Measurements from ENCODE around the gene MSRB3. TPM values are rescaled to one million over a fixed set of nuclear protein-coding genes. Genes with fewer than 3 reads are reported as not detected.
"Not testable (repeated sequence)": the region's sequence is repeated elsewhere in the genome, so short reads cannot be mapped to it uniquely, and the experiment has no call there.

The MSRB3 gene
- total RNA-seq, 1 experiment from 2014 or later, result 31.1 TPM

GRCh38 chr12:65277994-65278575 is 398 bp upstream of the MSRB3 start:
- no peaks in the 10 kb centered on the region for H3K36me3 Mint-ChIP-seq (ENCODE audit: insufficient read depth, unreplicated experiment)
- no peak overlapping the region for H3K27ac Mint-ChIP-seq (ENCODE audit: low read depth, unreplicated experiment)
- no peak for DNase-seq (ENCODE audit: unreplicated experiment)
- H3K9me3 Mint-ChIP-seq (ENCODE audit: unreplicated experiment), result no peaks in the 10 kb centered on the region
- no peaks in the 10 kb centered on the region for H3K27me3 Mint-ChIP-seq (ENCODE audit: insufficient read depth, unreplicated experiment)
- intact Hi-C loops (cut with micrococcal nuclease), result loop anchor here (5.0 kb wide), 1 partner anchor 106 kb away; no protein-coding TSS in a partner anchor
- CTCF ChIA-PET, result no interaction called here
- no TSS peak for BruUV-seq (replicated peaks)
- peaks cover 16% of the 10 kb centered on the region for H3K4me1 Mint-ChIP-seq (ENCODE audit: insufficient read depth, unreplicated experiment)
- TF ChIP-seq, protein P1, sequence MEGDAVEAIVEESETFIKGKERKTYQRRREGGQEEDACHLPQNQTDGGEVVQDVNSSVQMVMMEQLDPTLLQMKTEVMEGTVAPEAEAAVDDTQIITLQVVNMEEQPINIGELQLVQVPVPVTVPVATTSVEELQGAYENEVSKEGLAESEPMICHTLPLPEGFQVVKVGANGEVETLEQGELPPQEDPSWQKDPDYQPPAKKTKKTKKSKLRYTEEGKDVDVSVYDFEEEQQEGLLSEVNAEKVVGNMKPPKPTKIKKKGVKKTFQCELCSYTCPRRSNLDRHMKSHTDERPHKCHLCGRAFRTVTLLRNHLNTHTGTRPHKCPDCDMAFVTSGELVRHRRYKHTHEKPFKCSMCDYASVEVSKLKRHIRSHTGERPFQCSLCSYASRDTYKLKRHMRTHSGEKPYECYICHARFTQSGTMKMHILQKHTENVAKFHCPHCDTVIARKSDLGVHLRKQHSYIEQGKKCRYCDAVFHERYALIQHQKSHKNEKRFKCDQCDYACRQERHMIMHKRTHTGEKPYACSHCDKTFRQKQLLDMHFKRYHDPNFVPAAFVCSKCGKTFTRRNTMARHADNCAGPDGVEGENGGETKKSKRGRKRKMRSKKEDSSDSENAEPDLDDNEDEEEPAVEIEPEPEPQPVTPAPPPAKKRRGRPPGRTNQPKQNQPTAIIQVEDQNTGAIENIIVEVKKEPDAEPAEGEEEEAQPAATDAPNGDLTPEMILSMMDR (IDR thresholded peaks at IDR 0.05; ENCODE audit: unreplicated experiment), result no peak
- POLR2A ChIA-PET, result interaction anchor here (0.7 kb wide), 1 partner anchor 47 kb away, joined by 3 read pairs; no protein-coding TSS in a partner anchor
- H3K4me3 Mint-ChIP-seq (ENCODE audit: unreplicated experiment), result peak overlapping the region; percentile 66

- TSS peak; percentile 26 for BruUV-seq (replicated peaks)
- Mint-ChIP-seq H3K36me3 (ENCODE audit: insufficient read depth, unreplicated experiment) (no peaks in the 10 kb centered on the region), H3K4me3 (ENCODE audit: unreplicated experiment) (peak overlapping the region; percentile 66), H3K27me3 (ENCODE audit: insufficient read depth, unreplicated experiment) (no peaks in the 10 kb centered on the region), H3K9me3 (ENCODE audit: unreplicated experiment) (no peaks in the 10 kb centered on the region), H3K4me1 (ENCODE audit: insufficient read depth, unreplicated experiment) (peaks cover 16% of the 10 kb centered on the region), H3K27ac (ENCODE audit: low read depth, unreplicated experiment) (peak overlapping the region; percentile 13)
- intact Hi-C loops (cut with micrococcal nuclease), result loop anchor here (5.0 kb wide), 1 partner anchor 107 kb away; no protein-coding TSS in a partner anchor
- TF ChIP-seq, protein P1 (IDR thresholded peaks at IDR 0.05; ENCODE audit: unreplicated experiment), result no peak
- POLR2A ChIA-PET, result interaction anchor here (0.6 to 1.0 kb wide), 4 partner anchors 11 to 477 kb away, joined by 3 to 6 read pairs (median 3); partner anchors contain the start of gene LEMD3
- CTCF ChIA-PET, result interaction anchor here (0.6 kb wide), 1 partner anchor 599 kb away, joined by 3 read pairs; no protein-coding TSS in a partner anchor
- DNase-seq (ENCODE audit: unreplicated experiment), result no peak
Measured at GRCh38 chr12:65279369-65280112, 1.1 kb downstream of the MSRB3 start.

- no peak for DNase-seq (ENCODE audit: unreplicated experiment)
- ChIA-PET CTCF (no interaction called here), POLR2A (interaction anchor here (0.7 to 1.0 kb wide), 2 partner anchors 14 to 111 kb away, joined by 5 to 6 read pairs; partner anchors contain the start of gene LEMD3)
- H3K4me3 Mint-ChIP-seq (ENCODE audit: unreplicated experiment), result peak overlapping the region; percentile 66
- TF ChIP-seq, protein P1 (IDR thresholded peaks at IDR 0.05; ENCODE audit: unreplicated experiment), result no peak
- intact Hi-C loops (cut with micrococcal nuclease), result no loop called here
- no peaks in the 10 kb centered on the region for H3K36me3 Mint-ChIP-seq (ENCODE audit: insufficient read depth, unreplicated experiment)
- no peaks in the 10 kb centered on the region for H3K9me3 Mint-ChIP-seq (ENCODE audit: unreplicated experiment)
- H3K27ac Mint-ChIP-seq (ENCODE audit: low read depth, unreplicated experiment), result no peak overlapping the region
- H3K27me3 Mint-ChIP-seq (ENCODE audit: insufficient read depth, unreplicated experiment), result no peaks in the 10 kb centered on the region
- BruUV-seq (replicated peaks), result no TSS peak
- H3K4me1 Mint-ChIP-seq (ENCODE audit: insufficient read depth, unreplicated experiment), result peaks cover 16% of the 10 kb centered on the region
Measured at GRCh38 chr12:65280306-65280705, 1.8 kb downstream of the MSRB3 start.

GRCh38 chr12:65282840-65283239 is 4.4 kb downstream of the MSRB3 start:
- ChIA-PET POLR2A (interaction anchor here (0.6 kb wide), 1 partner anchor 53 kb away, joined by 3 read pairs; no protein-coding TSS in a partner anchor), CTCF (interaction anchor here (0.5 to 1.6 kb wide), 6 partner anchors 64 to 477 kb away, joined by 3 to 6 read pairs (median 4); no protein-coding TSS in a partner anchor)
- Mint-ChIP-seq H3K9me3 (ENCODE audit: unreplicated experiment) (no peaks in the 10 kb centered on the region), H3K27ac (ENCODE audit: low read depth, unreplicated experiment) (no peak overlapping the region), H3K27me3 (ENCODE audit: insufficient read depth, unreplicated experiment) (no peaks in the 10 kb centered on the region), H3K4me1 (ENCODE audit: insufficient read depth, unreplicated experiment) (peaks cover 12% of the 10 kb centered on the region), H3K36me3 (ENCODE audit: insufficient read depth, unreplicated experiment) (no peaks in the 10 kb centered on the region), H3K4me3 (ENCODE audit: unreplicated experiment) (no peak overlapping the region)
- intact Hi-C loops (cut with micrococcal nuclease), result loop anchor here (2.0 kb wide), 1 partner anchor 392 kb away; no protein-coding TSS in a partner anchor
- no peak for DNase-seq (ENCODE audit: unreplicated experiment)
- TF ChIP-seq, protein P1 (IDR thresholded peaks at IDR 0.05; ENCODE audit: unreplicated experiment), result peak; percentile 14
- BruUV-seq (replicated peaks), result no TSS peak

DNA sequence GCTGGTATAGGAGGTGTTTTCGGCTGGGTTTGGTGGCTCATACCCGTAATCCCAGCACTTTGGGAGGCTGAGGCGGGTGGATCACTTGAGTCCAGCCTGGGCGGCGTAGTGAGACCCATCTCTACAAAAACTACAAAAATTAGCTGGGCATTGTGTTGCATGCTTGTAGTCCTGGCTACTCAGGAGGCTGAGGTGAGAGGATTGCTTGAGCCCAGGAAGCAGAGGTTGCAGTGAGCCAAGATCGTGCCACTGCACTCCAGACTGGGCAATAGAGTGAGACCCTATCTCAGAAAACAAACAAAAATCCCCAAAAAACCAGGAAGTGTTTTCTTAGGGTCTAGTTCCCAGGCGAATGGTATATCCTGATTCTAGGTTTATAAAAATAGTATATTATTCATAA is 7.0 kb downstream of the MSRB3 start:
- H3K9me3 Mint-ChIP-seq (ENCODE audit: unreplicated experiment); intact Hi-C loops (cut with micrococcal nuclease); POLR2A ChIA-PET; H3K27ac Mint-ChIP-seq (ENCODE audit: low read depth, unreplicated experiment); H3K4me3 Mint-ChIP-seq (ENCODE audit: unreplicated experiment); BruUV-seq (replicated peaks); DNase-seq (ENCODE audit: unreplicated experiment); H3K36me3 Mint-ChIP-seq (ENCODE audit: insufficient read depth, unreplicated experiment); H3K27me3 Mint-ChIP-seq (ENCODE audit: insufficient read depth, unreplicated experiment); H3K4me1 Mint-ChIP-seq (ENCODE audit: insufficient read depth, unreplicated experiment): not testable (repeated sequence)
- CTCF ChIA-PET, result interaction anchor here (1.4 kb wide), 1 partner anchor 394 kb away, joined by 3 read pairs; no protein-coding TSS in a partner anchor

Data from MCF 10A (cell line).